ENCODE measurements around the gene USH1G. TPM values are rescaled to one million over a fixed set of nuclear protein-coding genes. Genes with fewer than 3 reads are reported as not detected.
"Not testable (repeated sequence)": the region's sequence is repeated elsewhere in the genome, so short reads cannot be mapped to it uniquely, and the experiment has no call there.

Gene USH1G
- polyA plus RNA-seq, 1 donor (not counting 4 experiments of a cell fraction or from before 2014, with no cell fraction given): 0.34 TPM

DNA sequence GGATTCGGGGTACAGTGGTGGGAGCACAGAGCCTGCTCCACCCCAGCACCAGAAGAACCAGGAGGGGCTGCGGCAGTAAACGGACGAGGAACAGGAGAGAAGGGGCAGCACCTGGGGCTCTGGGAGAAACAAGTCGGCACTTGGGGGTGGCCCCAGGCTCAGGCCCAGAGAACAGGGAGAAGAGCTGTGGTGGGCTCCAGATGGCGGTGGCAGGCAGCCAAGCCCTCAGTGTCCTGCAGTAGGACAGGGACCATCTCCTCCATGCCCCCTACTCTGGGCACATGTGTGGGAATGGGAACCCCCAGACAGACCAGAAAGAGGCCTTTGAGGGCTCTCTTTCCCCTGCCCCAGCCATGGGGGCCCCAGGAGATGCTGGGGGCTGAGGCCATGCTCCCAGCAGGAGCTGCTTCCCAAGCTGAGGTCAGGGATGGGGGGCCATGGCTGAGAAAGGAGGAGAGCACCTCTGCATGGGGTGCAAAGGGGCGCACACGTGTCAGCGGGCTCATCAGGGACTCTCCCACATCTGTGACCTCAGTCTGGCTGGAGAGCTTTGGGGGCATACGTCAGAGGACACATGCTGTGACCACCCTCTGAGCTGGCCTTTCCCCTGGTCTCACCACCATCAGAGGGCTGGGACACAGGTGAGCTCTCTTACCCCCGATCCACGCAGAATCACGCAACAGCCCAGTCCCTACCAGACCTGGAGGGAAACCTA is 6.8 kb downstream of the USH1G start:
- no peak overlapping the region for H3K4me2 ChIP-seq (ENCODE audit: control insufficient read depth, extremely low read depth, insufficient read depth, low read depth, low read length)
- DNase-seq (ENCODE audit: low read depth, low spot score) (no peak), FAIRE-seq (no peak)
- H4K20me1 ChIP-seq (ENCODE audit: control insufficient read depth, extremely low read depth, insufficient read depth, low read length): no peaks in the 10 kb centered on the region
- TF ChIP-seq EZH2 (IDR thresholded peaks at IDR 0.05; ENCODE audit: low read length): no peak
- TF ChIP-seq, protein P1, sequence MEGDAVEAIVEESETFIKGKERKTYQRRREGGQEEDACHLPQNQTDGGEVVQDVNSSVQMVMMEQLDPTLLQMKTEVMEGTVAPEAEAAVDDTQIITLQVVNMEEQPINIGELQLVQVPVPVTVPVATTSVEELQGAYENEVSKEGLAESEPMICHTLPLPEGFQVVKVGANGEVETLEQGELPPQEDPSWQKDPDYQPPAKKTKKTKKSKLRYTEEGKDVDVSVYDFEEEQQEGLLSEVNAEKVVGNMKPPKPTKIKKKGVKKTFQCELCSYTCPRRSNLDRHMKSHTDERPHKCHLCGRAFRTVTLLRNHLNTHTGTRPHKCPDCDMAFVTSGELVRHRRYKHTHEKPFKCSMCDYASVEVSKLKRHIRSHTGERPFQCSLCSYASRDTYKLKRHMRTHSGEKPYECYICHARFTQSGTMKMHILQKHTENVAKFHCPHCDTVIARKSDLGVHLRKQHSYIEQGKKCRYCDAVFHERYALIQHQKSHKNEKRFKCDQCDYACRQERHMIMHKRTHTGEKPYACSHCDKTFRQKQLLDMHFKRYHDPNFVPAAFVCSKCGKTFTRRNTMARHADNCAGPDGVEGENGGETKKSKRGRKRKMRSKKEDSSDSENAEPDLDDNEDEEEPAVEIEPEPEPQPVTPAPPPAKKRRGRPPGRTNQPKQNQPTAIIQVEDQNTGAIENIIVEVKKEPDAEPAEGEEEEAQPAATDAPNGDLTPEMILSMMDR (optimal IDR thresholded peaks at IDR 0.05 in 1 of 3, IDR thresholded peaks at IDR 0.05 in 1 of 3, conservative IDR thresholded peaks at IDR 0.05 in 1 of 3; ENCODE audit: extremely low read depth in 1 of 3, insufficient read depth in 2 of 3, low read length in 3 of 3): no peak
- H3K4me1 ChIP-seq (ENCODE audit: control insufficient read depth, extremely low read depth, insufficient read depth, low read length): peaks cover 8% of the 10 kb centered on the region
- no peaks in the 10 kb centered on the region for H3K79me2 ChIP-seq (ENCODE audit: control insufficient read depth, insufficient read depth, low read length)
- H3K9me3 ChIP-seq (ENCODE audit: control insufficient read depth, low read depth, low read length): no peaks in the 10 kb centered on the region
- no peaks in the 10 kb centered on the region for H3K27me3 ChIP-seq (ENCODE audit: control insufficient read depth, extremely low read depth, insufficient read depth, low read length)
- no peak overlapping the region for H2AFZ ChIP-seq (ENCODE audit: control insufficient read depth, low read length)
- dilution Hi-C loops (cut with MboI; ENCODE audit: extremely low pct_ligation_motif_present, low sequenced_read_pairs): no loop called here
- no peak overlapping the region for H3K27ac ChIP-seq (ENCODE audit: control insufficient read depth, insufficient read depth, low read length)
- no peaks in the 10 kb centered on the region for H3K36me3 ChIP-seq (ENCODE audit: control insufficient read depth in 2 of 2, extremely low read depth in 1 of 2, insufficient read depth in 2 of 2, low read length in 2 of 2)
- no peak overlapping the region for H3K9ac ChIP-seq (ENCODE audit: control insufficient read depth, extremely low read depth, insufficient read depth, low read length)
- no peak overlapping the region for H3K4me3 ChIP-seq (ENCODE audit: control insufficient read depth in 2 of 3, extremely low read depth in 1 of 3, insufficient read depth in 2 of 3, low read depth in 1 of 3, low read length in 3 of 3)
- H3K9me1 ChIP-seq (ENCODE audit: control insufficient read depth, extremely low read depth, insufficient read depth, low read length): no peaks in the 10 kb centered on the region

DNA sequence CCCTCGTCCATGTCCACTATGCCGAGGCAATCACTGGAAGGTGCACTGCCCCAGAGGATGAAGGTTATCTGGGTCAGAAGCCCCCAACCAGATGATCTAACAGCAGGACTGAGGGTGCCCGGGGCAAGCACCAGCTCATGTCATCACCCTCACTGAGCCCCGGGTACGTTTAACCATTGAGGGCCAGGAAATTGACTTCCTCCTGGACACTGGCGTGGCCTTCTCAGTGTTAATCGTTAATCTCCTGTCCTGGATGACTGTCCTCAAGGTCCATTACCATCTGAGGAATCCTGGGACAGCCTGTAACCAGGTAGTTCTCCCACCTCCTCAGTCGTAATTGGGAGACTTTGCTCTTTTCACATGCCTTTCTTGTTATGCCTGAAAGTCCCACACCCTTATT is 11.6 kb downstream of the USH1G start:
- H3K9me3 ChIP-seq (ENCODE audit: control insufficient read depth, low read depth, low read length); DNase-seq (ENCODE audit: low read depth, low spot score); H3K4me3 ChIP-seq (ENCODE audit: control insufficient read depth in 2 of 3, extremely low read depth in 1 of 3, insufficient read depth in 2 of 3, low read depth in 1 of 3, low read length in 3 of 3); H3K9me1 ChIP-seq (ENCODE audit: control insufficient read depth, extremely low read depth, insufficient read depth, low read length); H3K9ac ChIP-seq (ENCODE audit: control insufficient read depth, extremely low read depth, insufficient read depth, low read length); FAIRE-seq; H3K27ac ChIP-seq (ENCODE audit: control insufficient read depth, insufficient read depth, low read length); H3K4me2 ChIP-seq (ENCODE audit: control insufficient read depth, extremely low read depth, insufficient read depth, low read depth, low read length); dilution Hi-C loops (cut with MboI; ENCODE audit: extremely low pct_ligation_motif_present, low sequenced_read_pairs); H4K20me1 ChIP-seq (ENCODE audit: control insufficient read depth, extremely low read depth, insufficient read depth, low read length); H3K36me3 ChIP-seq (ENCODE audit: control insufficient read depth in 2 of 2, extremely low read depth in 1 of 2, insufficient read depth in 2 of 2, low read length in 2 of 2); H3K27me3 ChIP-seq (ENCODE audit: control insufficient read depth, extremely low read depth, insufficient read depth, low read length); H3K4me1 ChIP-seq (ENCODE audit: control insufficient read depth, extremely low read depth, insufficient read depth, low read length); H2AFZ ChIP-seq (ENCODE audit: control insufficient read depth, low read length); H3K79me2 ChIP-seq (ENCODE audit: control insufficient read depth, insufficient read depth, low read length): not testable (repeated sequence)

DNA sequence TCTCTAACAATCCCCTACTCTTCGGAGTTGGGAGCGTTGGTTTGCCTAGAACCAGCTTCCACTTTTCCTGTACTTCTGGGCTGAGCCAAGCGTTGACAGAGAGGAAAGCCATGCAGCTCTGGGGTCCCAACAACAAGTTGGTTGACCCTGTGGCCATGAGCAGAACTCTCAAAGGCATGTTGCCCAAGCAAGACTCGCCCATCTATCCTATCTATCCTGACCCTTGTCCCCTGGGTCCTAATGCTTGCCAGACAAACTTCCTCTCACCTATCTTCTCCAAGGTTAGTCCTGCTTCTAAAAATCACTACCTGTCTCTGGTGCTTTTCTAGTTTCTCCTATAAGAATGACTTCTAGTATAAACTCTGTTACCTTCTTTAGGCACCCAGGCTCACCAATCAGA is 14.0 kb downstream of the USH1G start:
- dilution Hi-C loops (cut with MboI; ENCODE audit: extremely low pct_ligation_motif_present, low sequenced_read_pairs): not testable (repeated sequence)

More for the DNA sequence above, 14.0 kb downstream of the USH1G start:
- H2AFZ ChIP-seq (ENCODE audit: control insufficient read depth, low read length); H4K20me1 ChIP-seq (ENCODE audit: control insufficient read depth, extremely low read depth, insufficient read depth, low read length); H3K79me2 ChIP-seq (ENCODE audit: control insufficient read depth, insufficient read depth, low read length); H3K4me1 ChIP-seq (ENCODE audit: control insufficient read depth, extremely low read depth, insufficient read depth, low read length); H3K9ac ChIP-seq (ENCODE audit: control insufficient read depth, extremely low read depth, insufficient read depth, low read length); H3K27me3 ChIP-seq (ENCODE audit: control insufficient read depth, extremely low read depth, insufficient read depth, low read length); FAIRE-seq; H3K4me3 ChIP-seq (ENCODE audit: control insufficient read depth in 2 of 3, extremely low read depth in 1 of 3, insufficient read depth in 2 of 3, low read depth in 1 of 3, low read length in 3 of 3); H3K36me3 ChIP-seq (ENCODE audit: control insufficient read depth in 2 of 2, extremely low read depth in 1 of 2, insufficient read depth in 2 of 2, low read length in 2 of 2); H3K9me3 ChIP-seq (ENCODE audit: control insufficient read depth, low read depth, low read length); DNase-seq (ENCODE audit: low read depth, low spot score); H3K4me2 ChIP-seq (ENCODE audit: control insufficient read depth, extremely low read depth, insufficient read depth, low read depth, low read length); H3K27ac ChIP-seq (ENCODE audit: control insufficient read depth, insufficient read depth, low read length); H3K9me1 ChIP-seq (ENCODE audit: control insufficient read depth, extremely low read depth, insufficient read depth, low read length): not testable (repeated sequence)

Data from keratinocyte (primary cell).